OCI-LY7 (cell line): ENCODE measurements around the gene ZNF410.

Experiments used
- CTCF ChIP-seq: fragments of 200-600 bp; sonication (generic); conservative IDR thresholded peaks from 2 replicates; pipeline ENCODE4 v1.5.1; 2014; ENCODE audit warnings: mild to moderate bottlenecking, antibody characterized with exemption, low read length, moderate library complexity, mixed read lengths
- EZH2phosphoT487 ChIP-seq: fragments of 200-600 bp; sonication (generic); IDR thresholded peaks from 2 replicates; pipeline ENCODE4 v1.6.1; 2018; ENCODE audit warnings: low read depth, borderline replicate concordance, mild to moderate bottlenecking, mixed run types, antibody characterized with exemption, low read length, moderate library complexity, mixed read lengths

GRCh38 chr14:73873660-73874059 lies 13.0 kb upstream of the ZNF410 start:
- TF ChIP-seq CTCF (no peak), EZH2phosphoT487 (no peak)
